GM21367 (cell line): ENCODE results near the gene RALB.
"Not testable (repeated sequence)": the region's sequence is repeated elsewhere in the genome, so short reads cannot be mapped to it uniquely, and the experiment has no call there.

Experiments
- ATAC-seq: cut with Tn5 transposase; IDR thresholded peaks from one replicate; pipeline ENCODE4 v1.9.1; 2021; ENCODE audit not compliant: unreplicated experiment

Gene RALB

DNA sequence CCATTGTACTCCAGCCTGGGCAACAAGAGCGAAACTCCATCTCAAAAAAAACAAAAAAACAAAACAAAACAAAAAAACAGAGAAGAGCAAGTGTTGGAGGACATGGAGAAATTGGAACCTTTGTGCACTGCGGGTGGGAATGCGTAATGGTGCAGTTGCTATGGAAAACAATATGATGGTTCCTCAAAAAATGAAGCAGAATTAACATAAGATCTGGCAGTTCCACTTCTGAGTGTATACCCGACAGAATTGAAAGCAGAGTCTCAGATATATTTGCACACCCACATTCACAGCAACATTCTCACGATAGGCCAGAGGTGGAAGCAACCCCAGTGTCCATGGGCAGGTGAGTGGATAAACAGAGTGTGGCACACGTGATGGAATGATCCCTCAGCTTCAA, 11.0 kb upstream of the RALB start:
- ATAC-seq, result no peak

DNA sequence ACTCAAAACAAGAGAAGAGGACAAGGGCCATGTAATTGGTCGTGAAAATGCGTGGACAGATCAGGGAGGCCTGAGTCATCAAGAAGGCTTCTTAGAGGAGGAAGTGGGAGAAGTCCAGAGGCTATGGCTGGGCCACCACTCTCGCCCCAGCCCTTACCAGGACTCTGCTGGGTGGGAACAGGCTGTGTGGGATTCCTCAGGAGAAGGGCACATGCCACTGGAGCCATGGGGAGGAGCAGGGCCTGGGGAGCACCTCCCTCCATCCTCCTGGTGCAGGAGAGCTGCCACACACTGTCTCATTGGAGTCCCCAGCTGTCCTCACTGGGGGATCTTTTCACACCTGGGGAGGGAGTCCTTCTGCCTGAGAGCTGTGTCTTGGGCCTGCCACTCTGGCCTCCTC, 9.4 kb upstream of the RALB start:
- no peak for ATAC-seq

DNA sequence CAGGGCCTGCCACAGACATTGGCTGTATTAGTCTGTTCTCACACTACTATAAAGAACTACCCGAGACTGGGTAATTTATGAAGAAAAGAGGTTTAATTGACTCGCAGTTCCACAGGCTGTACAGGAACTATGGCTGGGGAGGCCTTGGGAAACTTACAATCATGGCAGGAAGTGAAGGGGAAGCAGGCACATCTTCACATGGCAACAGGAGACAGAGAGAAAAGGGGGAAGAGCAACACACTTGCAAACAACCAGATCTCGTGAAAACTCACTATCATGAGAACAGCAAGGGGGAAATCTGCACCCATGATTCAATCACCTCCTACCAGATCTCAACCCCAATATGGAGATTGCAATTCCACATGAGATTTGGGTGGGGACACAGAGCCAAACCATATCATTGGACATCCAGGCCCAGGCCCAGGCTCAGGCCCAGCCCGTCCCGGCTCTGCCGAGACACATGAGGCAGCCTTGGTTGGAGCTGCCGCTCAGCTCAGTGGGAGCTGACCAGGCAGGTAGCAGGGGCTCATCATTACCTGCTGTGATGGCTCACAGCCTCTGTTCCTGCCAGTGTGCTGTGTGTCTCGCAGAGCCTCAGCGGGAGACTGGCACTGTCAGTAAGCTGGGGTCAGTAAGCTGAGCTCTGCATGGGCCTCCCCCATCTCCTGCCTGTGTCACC, 8.6 kb upstream of the RALB start:
- no peak for ATAC-seq

DNA sequence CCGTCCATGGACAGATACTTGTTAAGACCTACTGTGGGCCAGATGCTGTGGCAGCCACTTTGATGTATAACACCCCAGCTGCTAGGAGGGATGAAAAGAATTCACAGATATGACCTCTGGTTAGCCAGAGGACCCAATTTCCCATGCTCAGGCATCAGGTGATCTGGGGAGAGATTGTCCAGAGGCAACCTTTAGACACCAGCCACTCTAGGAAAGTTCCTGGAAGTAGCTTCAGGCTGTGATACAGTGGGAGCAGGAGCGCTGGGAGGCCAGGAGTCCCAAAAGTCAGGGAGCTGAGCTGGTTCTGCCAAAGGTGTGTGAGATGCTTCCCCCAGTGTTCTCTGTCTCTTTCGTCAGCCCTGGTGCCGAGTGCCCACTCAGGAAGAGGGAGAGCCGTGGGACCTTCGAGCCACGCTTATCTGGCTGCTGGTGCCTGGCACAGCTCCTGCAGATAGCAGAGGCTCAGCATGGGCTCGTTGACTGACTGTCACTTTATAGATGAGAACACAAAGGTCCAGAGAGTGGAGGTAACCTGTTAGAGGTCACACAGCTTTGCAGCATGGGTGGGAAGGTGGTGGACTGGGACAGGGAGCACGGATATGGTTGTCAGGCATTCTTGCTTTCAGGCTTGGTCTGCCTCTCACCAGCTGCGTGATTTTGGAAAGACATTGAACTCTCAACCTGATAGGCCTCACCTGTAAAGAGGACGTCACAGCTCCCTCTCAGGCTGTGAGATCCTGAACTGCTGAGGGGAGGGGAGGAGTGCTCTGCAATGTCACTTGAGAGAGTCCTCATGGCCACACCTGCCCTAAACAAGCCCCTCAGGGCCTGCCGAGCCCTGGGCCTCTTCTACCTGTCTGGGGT, 7.8 kb upstream of the RALB start:
- no peak for ATAC-seq

DNA sequence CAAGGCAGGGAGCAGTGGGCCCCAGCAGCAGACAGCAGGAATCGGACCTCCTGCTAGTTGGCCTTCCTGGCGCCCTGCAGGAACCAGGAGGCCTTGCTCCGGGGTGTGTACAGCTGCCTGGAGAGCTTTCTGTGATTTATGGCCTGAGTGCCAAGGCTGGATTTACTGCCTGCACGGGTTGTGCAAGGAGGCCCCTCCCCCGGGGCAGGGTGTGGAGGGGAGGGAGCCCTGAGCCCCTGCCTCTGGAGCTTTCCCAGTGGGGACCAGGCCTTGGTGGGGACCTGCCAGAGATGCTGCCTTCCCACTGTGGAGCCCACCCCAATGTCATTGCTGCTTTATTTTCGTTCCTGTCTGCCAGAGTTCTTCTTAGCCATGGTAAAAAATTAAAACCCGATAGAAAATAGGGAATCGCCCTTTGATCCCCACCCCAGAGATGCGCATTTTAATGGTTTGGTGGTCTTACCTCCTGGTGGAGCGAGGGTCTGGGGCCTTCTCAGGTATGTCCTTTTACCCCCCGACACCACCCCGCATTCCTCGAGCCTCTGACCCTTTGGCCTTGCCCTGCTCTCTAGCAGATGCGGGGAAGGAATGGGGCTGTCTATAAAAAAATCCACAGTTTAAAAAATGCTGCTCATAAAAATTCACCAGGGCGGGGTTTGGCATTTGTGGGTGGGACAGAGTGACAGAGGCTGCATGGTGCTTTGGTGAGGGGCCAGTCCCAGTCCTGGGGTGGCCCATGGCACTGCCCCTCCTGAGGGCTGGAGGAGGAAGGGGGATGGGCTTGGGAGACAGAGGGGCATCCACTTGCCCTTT, 6.9 kb upstream of the RALB start:
- no peak for ATAC-seq

DNA sequence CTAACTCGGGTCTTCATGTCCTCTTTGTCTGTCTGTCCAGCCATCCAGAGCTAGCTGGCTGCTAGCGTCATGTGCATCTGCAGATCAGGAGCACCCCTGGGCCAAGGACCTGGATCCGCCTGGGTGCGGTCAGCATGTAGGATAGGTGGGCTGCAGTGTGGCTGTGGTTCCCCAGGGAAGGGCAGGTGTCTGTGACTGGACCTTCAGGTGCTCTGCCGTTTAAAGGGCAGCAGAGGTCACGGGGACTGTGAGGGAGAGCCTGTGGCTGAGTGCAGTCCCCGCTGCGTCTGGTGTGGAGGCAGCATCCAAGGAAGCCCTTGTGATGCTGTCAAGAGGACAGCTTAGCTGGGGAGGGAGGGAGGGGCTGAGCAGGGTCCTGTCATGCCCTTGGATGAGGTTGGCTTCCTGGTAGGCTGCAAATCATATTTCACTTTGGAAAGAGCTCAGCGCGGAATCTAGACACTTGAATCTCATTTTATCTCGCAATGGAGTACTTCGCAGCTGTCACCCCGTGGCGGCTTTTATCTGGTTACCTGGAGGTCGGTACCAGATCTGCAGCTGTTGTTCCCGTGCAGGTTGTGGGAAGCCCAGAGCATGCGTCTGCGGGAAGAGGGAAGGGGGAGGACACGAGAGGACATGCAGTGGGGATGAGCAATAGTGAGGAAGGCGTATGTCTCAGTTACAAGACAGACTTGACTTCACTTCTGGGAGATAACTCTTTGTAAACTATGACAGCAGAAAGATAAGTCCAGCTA, 5.9 kb upstream of the RALB start:
- ATAC-seq, result no peak

DNA sequence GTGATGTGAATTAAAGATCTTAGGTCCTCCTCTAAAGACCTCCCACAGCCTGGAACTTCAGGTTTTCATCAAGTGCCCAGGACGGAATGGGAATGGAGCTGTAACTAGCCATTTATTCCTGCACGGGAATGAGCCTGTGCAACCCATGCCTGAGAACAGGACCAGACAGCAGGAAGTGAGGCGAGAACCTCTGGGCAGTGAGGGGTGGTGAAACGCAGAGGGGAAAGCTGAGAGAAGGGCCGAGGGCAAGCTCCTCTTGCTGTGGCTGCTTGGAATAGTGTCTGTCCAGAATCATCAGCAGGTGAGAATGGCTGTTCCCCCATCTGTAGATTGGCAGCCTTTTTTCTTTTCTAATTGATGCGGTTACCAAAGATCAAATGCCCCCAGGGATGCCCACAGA, 4.8 kb upstream of the RALB start:
- no peak for ATAC-seq

DNA sequence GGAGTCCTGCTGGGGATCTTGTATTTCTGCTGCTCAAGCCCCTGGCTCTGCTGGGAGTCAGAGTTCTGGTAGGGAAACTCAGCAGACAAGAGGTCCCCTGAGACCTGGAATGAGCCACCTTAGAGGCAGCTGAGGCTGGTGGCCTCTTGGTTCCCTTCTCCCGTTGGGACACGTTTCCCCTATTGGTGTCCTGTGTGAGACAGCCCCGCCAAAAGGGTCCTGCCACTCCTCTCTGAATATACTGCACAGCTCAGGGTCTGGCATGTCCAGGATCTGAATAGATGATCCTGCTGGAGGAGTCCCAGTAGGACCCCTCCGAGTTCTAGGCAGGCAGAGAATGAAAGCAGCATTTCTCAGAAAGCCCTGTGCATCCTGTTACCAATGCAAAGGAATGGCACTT, 2.0 kb upstream of the RALB start:
- no peak for ATAC-seq

DNA sequence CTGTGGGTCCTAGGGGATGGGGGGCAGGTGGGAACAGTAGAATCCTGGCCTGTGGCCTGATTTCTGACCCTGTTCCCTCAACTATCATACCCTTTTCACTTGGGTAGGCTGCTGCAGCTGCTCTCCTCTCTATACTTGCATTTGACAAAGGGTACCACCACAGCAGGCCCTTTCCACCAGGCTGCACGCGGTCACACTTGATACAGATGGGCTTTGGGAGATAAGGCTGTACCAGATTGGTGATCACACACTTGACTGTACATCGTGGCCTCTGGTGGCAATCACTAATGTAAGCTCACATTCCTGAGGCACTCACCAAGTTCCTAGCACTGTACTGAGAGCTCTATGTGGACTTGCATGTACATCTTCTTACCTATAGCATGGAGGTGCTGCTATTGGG, 1.6 kb upstream of the RALB start:
- ATAC-seq, result no peak

DNA sequence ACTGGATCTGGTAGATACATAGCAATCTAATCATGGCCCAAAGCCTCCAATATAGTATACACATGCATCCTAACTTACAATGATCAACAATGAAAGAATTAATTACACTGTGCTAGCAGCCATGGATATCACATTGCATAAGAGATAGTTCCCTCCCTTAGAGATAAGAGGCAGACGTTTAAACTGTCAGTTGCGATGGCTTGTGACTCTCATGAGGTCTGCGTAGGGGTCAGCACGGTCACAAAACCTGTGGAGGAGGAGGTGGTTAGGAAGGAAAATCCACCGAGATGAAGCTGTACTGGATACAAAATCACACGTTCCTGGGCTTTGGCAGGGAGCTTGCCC, 800 bp upstream of the RALB start:
- ATAC-seq, result no peak

DNA sequence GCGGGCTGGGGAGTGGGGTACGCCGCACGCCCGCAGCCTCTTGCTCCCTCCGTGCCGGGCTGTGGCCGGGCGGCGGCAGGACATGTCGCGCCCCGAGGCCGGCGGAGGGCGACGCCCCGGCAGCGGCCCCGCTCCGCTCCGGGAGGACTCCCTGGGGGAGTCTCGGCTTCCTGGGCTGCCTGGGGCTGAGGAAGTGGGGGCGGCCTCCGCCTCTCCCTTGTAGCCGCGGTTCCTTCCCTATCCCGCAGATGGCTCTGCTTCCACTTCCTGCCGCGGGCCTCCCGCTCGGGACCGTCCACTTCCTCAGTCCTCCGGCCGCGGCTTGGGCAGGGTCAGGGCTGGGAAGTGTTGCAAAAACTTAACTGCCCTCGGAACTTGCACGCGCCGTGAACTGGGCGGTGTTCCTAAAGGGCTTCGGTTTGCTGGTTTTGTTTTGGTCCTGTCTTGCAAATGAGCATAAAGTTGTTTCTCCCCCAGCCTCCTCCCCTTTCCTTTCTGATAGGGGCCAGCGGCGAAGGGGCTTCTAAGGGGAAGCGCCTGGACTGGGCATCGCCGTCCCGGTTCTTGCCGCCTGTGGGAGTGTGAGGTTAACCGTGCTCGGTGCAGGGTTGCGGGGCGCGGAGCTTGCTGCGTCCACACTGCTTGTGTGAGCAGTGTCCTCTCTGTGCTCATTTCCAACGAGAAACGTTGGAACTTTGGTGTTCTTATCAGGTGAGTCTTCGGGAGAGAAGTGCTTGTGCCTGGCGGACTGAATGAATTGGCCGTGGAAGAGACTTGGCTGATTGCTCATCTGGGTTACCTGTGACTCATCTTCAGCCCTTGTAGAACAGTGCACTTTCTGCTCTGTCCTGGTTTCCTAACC, 600 bp downstream of the RALB start:
- peak; percentile 28 for ATAC-seq

DNA sequence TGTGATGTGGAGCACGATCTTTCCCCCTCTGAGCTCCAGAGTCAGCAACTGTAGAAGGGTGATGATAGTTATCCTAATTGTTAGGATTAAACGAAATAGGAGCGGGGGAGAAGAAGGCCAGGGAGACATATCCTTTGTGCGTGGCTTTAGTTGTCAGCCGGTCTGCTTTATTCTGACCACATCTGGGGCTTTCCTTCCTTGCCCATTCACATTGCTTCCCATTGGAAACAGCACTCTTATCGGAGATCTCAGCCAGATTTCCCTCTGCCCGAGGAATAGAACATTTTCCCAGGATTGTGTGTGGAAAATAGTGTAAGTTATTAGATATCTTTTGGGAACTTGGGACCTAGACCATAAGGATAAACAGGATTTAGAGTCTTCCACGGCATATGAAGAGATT, 1.5 kb downstream of the RALB start:
- ATAC-seq, result no peak

DNA sequence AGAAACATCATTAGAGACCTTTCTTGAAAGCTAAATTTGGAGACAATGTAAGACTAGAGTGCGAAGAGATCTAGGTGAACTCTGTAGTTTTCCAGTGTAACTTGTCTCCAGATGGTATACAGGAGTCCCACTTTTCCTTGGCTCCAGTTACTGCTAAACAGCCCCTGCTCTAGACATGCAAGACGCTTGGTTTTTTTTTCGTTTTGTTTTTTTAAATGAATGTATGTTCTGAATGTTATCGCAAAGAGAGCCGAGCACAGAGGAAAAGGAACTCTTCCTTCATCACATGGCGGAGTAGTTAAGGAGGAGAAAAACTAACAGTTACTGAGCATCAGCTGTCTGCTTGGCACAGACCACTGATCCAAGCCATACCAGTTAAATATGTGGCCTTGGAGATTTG, 2.4 kb downstream of the RALB start:
- ATAC-seq, result no peak

DNA sequence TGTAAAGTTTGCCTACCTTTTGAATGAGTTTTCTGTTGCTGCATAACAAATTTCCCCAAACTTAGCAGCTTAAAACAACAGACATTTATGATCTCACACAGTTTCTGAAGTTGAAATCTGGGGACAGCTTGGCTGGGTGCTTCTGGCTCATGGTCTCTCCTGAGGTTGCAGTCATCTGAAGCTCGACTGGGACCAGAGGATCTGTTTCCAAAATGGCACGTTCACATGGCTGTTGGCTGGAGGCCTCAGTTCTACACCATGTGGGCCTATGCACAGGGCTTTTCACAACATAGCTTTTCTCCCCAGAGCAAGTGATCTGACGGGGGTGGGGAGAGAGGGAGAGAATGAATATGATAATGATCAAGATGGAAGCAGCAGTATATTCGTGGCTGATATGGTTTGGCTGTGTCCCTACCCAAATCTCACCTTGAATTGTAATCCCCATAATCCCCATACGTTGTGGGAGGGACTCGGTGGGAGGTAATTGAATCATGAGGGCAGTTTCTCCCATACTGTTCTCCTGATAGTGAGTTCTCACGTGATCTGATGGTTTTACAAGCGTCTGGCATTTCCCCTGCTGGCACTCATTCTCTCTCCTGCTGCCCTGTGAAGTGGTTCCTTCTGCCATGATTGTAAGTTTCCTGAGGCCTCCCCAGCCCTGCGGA, 3.5 kb downstream of the RALB start:
- no peak for ATAC-seq

DNA sequence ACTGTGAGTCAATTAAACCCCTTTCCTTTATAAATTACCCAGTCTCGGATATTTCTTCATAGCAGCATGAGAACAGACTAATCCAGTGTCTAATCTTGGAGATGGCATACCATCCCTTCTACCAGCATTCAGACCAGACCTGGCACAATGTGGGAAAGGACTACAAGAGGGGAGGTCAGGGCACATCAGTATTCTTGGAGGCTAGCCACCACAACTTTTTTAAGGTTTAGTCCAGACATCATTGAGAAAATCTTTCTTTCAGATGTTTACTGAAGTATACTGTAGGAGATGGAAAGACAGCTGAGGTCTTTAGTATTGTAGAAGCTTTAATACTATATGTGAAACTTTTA, 4.0 kb downstream of the RALB start:
- no peak for ATAC-seq

DNA sequence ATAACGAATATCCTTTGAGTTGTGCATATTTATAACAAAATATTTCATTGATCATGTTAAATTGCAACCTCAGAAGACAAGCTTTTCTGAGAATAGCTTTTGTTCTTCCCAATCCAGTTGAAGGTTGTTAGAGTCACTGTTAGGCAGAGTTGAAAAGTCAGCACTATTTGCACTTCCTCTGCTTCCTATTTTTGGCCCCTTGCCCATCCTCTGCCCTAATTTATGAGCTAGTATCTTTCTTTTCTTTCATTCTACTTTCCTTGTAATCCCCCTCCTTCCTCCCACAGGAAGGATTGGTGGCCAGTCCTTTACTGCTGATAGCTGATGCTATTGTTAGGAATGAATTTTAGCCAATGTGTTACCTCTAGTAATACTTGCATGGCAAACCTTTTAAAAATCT, 4.9 kb downstream of the RALB start:
- no peak for ATAC-seq

DNA sequence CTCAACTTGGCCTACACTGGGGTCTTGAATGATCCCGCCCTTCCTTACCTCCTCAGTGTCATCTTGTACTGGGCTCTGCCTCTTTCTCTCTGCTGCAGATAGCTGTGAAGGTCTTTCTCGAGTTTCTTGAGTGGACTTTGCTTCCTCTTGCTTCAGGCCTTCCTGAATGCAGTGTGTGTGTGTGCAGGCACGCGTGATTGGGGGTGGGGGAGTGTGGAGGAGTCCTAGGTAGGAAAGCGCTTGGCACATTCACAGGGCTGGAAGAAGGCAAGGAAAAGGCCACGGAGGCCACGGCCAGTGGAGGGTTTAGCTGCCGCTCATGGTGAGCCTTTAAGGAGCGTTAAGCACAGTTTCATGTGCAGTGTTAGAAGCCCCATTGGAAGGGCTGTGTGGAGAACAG, 5.5 kb downstream of the RALB start:
- no peak for ATAC-seq

DNA sequence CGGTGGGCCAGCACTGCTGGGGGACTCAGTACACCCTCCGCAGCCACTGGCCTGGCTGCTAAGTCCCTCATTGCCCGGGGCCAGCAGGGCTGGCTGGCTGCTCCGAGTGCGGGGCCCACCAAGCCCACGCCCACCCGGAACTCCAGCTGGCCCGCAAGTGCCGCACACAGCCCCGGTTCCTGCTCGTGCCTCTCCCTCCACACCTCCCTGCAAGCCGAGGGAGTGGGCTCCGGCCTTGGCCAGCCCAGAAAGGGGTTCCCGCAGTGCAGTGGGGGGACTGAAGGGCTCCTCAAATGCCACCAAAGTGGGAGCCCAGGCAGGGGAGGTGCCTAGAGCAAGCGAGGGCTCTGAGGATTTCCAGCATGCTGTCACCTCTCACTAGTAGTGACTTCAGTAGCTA, 7.3 kb downstream of the RALB start:
- not testable (repeated sequence) for ATAC-seq

DNA sequence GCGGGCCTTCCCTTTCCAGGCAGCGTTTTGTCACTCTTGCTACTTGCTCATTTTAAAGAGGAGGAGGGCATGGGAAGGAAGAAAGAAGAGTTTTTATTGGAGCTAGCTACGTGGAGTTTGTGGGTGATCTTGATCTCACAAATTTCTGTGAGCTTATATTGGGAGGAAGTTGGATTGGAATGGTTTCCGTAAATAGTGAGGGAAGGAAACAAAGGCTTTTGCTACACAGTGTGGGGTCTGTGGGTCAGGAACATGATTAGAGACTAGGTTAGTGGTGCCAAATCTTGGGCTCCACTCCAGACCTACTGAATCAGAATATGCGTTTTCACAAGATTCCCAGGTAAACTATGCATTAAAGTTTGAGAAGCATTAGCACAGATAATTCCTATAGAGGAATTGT, 8.1 kb downstream of the RALB start:
- no peak for ATAC-seq
